Activated CD4-positive, alpha-beta T cell treated with anti-CD3 and anti-CD28 coated beads for 36 hours (primary cell): ENCODE results near the gene PRPS1. TPM values are rescaled to one million over a fixed set of nuclear protein-coding genes. Genes with fewer than 3 reads are reported as not detected.
"Not testable (repeated sequence)": the region's sequence is repeated elsewhere in the genome, so short reads cannot be mapped to it uniquely, and the experiment has no call there.

Experiments
- ATAC-seq: fragments of 200-7000 bp; cut with Tn5 transposase; one replicate; pipeline ENCODE4 v1.10.0; 2021; ENCODE audit warnings: mild to moderate bottlenecking, moderate library complexity
- CTCF ChIA-PET: fragments of 350-600 bp; sonication (Branson Sonifier 250); formaldehyde crosslinking; loops from one replicate; lab custom pipeline; 2021; ENCODE audit warnings: antibody characterized with exemption; lab: Charles Lee
- POLR2A ChIA-PET: fragments of 350-600 bp; sonication (Branson Sonifier 250); formaldehyde crosslinking; loops from one replicate; lab custom pipeline; 2021; ENCODE audit warnings: antibody characterized with exemption, inconsistent platforms; lab: Charles Lee
- DNase-seq: peaks from one replicate; pipeline ENCODE4 v3.0.0-alpha.2; 2020
- H3K27ac Mint-ChIP-seq: one replicate; pipeline ENCODE4 v1.8.0; 2021; ENCODE audit warnings: mixed read lengths
- H3K27me3 Mint-ChIP-seq: one replicate; pipeline ENCODE4 v1.8.0; 2021; ENCODE audit warnings: mixed read lengths
- H3K36me3 Mint-ChIP-seq: one replicate; pipeline ENCODE4 v1.8.0; 2021; ENCODE audit warnings: low read depth, mixed read lengths
- H3K4me1 Mint-ChIP-seq: one replicate; pipeline ENCODE4 v1.8.0; 2021; ENCODE audit warnings: mixed read lengths
- H3K4me3 Mint-ChIP-seq: one replicate; pipeline ENCODE4 v1.8.0; 2021; ENCODE audit warnings: mild to moderate bottlenecking, moderate library complexity, mixed read lengths
- H3K9me3 Mint-ChIP-seq: one replicate; pipeline ENCODE4 v1.8.0; 2021; ENCODE audit warnings: low read depth, mixed read lengths
- intact Hi-C, 2 experiments: fragments of 100-400 bp; cut with DNase I in 1 of 2; cut with micrococcal nuclease in 1 of 2; formaldehyde crosslinking; loops; one replicate each; pipeline versions ENCODE4 v1.14.2 to v1.15.1; 2022 to 2024; cut with DNase I, micrococcal nuclease
- total RNA-seq, 2 experiments: library from RNA; stranded (reverse); gene quantifications; one replicate each; pipeline ENCODE4 v1.2.3, GENCODE V29; 2021

The PRPS1 gene
- total RNA-seq, 2 experiments from 2014 or later: 112 to 141 TPM

- no peaks in the 10 kb centered on the region for H3K9me3 Mint-ChIP-seq
- H3K27ac Mint-ChIP-seq: no peak overlapping the region
- ChIA-PET POLR2A (no interaction called here), CTCF (interaction anchor here (0.7 to 13.4 kb wide), 15 partner anchors 9 to 411 kb away, joined by 3 to 149 read pairs (median 5); partner anchors contain the start of genes NCBP2L and TSC22D3)
- no peaks in the 10 kb centered on the region for H3K36me3 Mint-ChIP-seq
- intact Hi-C loops: loop anchor here (1.0 to 5.0 kb wide), 6 partner anchors 59 to 413 kb away; partner anchors contain the start of gene NCBP2L (in 2 of the 2)
- DNase-seq (peak; percentile 20), ATAC-seq (peak; percentile 37)
- H3K4me3 Mint-ChIP-seq: no peak overlapping the region
- H3K27me3 Mint-ChIP-seq: no peaks in the 10 kb centered on the region
- peaks cover 8% of the 10 kb centered on the region for H3K4me1 Mint-ChIP-seq
These were observed 31.5 kb downstream of the PRPS1 start for GRCh38 chrX:107659768-107660167.

- DNase-seq: no peak
- Mint-ChIP-seq H3K27ac (no peak overlapping the region), H3K9me3 (no peaks in the 10 kb centered on the region), H3K4me1 (peaks cover 2% of the 10 kb centered on the region), H3K27me3 (no peaks in the 10 kb centered on the region), H3K36me3 (peaks cover under 1% of the 10 kb centered on the region), H3K4me3 (no peak overlapping the region)
- ATAC-seq: no peak
- POLR2A ChIA-PET: no interaction called here
- CTCF ChIA-PET: interaction anchor here (0.5 to 13.4 kb wide), 6 partner anchors 10 to 760 kb away, joined by 3 to 149 read pairs (median 5); partner anchors contain the start of genes NCBP2L, PRPS1 and TSC22D3
- intact Hi-C loops: no loop called here
These were observed 33.8 kb downstream of the PRPS1 start for GRCh38 chrX:107662145-107662544.

GRCh38 chrX:107662824-107663223, 34.5 kb downstream of the PRPS1 start:
- H3K4me3 Mint-ChIP-seq: no peak overlapping the region

GRCh38 chrX:107666931-107667330, 38.6 kb downstream of the PRPS1 start:
- Mint-ChIP-seq H3K27me3 (no peaks in the 10 kb centered on the region), H3K9me3 (no peaks in the 10 kb centered on the region), H3K27ac (no peak overlapping the region), H3K36me3 (peaks cover 1% of the 10 kb centered on the region), H3K4me1 (peaks cover 12% of the 10 kb centered on the region), H3K4me3 (no peak overlapping the region)
- DNase-seq (no peak), ATAC-seq (no peak)
- intact Hi-C loops: no loop called here
- CTCF ChIA-PET: interaction anchor here (0.7 kb wide), 1 partner anchor 355 kb away, joined by 3 read pairs; no protein-coding TSS in a partner anchor
- POLR2A ChIA-PET: interaction anchor here (0.6 kb wide), 1 partner anchor 41 kb away, joined by 7 read pairs; no protein-coding TSS in a partner anchor

More at GRCh38 chrX:107662824-107663223, 34.5 kb downstream of the PRPS1 start:
- no peak for DNase-seq
- POLR2A ChIA-PET: no interaction called here
- no peaks in the 10 kb centered on the region for H3K27me3 Mint-ChIP-seq
- intact Hi-C loops: no loop called here
- no peaks in the 10 kb centered on the region for H3K9me3 Mint-ChIP-seq
- CTCF ChIA-PET: interaction anchor here (0.5 to 13.4 kb wide), 5 partner anchors 10 to 761 kb away, joined by 3 to 149 read pairs (median 4); partner anchors contain the start of genes NCBP2L and TSC22D3
- H3K36me3 Mint-ChIP-seq: peaks cover 1% of the 10 kb centered on the region
- H3K4me1 Mint-ChIP-seq: peaks cover 7% of the 10 kb centered on the region
- no peak for ATAC-seq
- no peak overlapping the region for H3K27ac Mint-ChIP-seq

GRCh38 chrX:107667426-107667825, 39.1 kb downstream of the PRPS1 start:
- H3K36me3 Mint-ChIP-seq: peaks cover 1% of the 10 kb centered on the region
- no peaks in the 10 kb centered on the region for H3K27me3 Mint-ChIP-seq
- CTCF ChIA-PET: no interaction called here
- no peak overlapping the region for H3K4me3 Mint-ChIP-seq
- H3K4me1 Mint-ChIP-seq: peaks cover 12% of the 10 kb centered on the region
- ATAC-seq (no peak), DNase-seq (no peak)
- H3K9me3 Mint-ChIP-seq: no peaks in the 10 kb centered on the region
- H3K27ac Mint-ChIP-seq: peak overlapping the region; percentile 21
- intact Hi-C loops: no loop called here
- POLR2A ChIA-PET: no interaction called here

GRCh38 chrX:107668710-107669109, 40.4 kb downstream of the PRPS1 start:
- not testable (repeated sequence) for DNase-seq
- POLR2A ChIA-PET: interaction anchor here (0.6 to 0.7 kb wide), 2 partner anchors 9 to 84 kb away, joined by 3 to 4 read pairs; no protein-coding TSS in a partner anchor
- CTCF ChIA-PET: interaction anchor here (0.6 to 1.6 kb wide), 5 partner anchors 9 to 78 kb away, joined by 3 to 6 read pairs (median 4); no protein-coding TSS in a partner anchor

GRCh38 chrX:107669261-107669660, 41.0 kb downstream of the PRPS1 start:
- ChIA-PET CTCF (interaction anchor here (1.1 to 1.6 kb wide), 3 partner anchors 11 to 47 kb away, joined by 3 to 6 read pairs (median 4); no protein-coding TSS in a partner anchor), POLR2A (interaction anchor here (0.6 kb wide), 1 partner anchor 84 kb away, joined by 4 read pairs; no protein-coding TSS in a partner anchor)
- ATAC-seq (no peak), DNase-seq (no peak)
- Mint-ChIP-seq H3K4me3 (no peak overlapping the region), H3K9me3 (no peaks in the 10 kb centered on the region), H3K27me3 (no peaks in the 10 kb centered on the region), H3K36me3 (peaks cover 1% of the 10 kb centered on the region), H3K4me1 (peaks cover 24% of the 10 kb centered on the region), H3K27ac (no peak overlapping the region)
- intact Hi-C loops: no loop called here

More at GRCh38 chrX:107668710-107669109, 40.4 kb downstream of the PRPS1 start:
- H3K36me3 Mint-ChIP-seq, ATAC-seq, intact Hi-C loops, H3K9me3 Mint-ChIP-seq, H3K27me3 Mint-ChIP-seq, H3K4me3 Mint-ChIP-seq, H3K27ac Mint-ChIP-seq: not testable (repeated sequence)
- H3K4me1 Mint-ChIP-seq: peaks cover 22% of the 10 kb centered on the region

GRCh38 chrX:107669885-107670628, 41.7 kb downstream of the PRPS1 start:
- ChIA-PET POLR2A (no interaction called here), CTCF (interaction anchor here (1.3 to 1.7 kb wide), 4 partner anchors 11 to 47 kb away, joined by 3 to 7 read pairs (median 4); no protein-coding TSS in a partner anchor)
- Mint-ChIP-seq H3K4me3 (no peak overlapping the region), H3K27ac (no peak overlapping the region), H3K27me3 (no peaks in the 10 kb centered on the region), H3K4me1 (peaks cover 32% of the 10 kb centered on the region), H3K36me3 (peaks cover 3% of the 10 kb centered on the region), H3K9me3 (no peaks in the 10 kb centered on the region)
- no peak for ATAC-seq
- intact Hi-C loops: no loop called here
- no peak for DNase-seq

GRCh38 chrX:107671256-107671655, 42.9 kb downstream of the PRPS1 start:
- ATAC-seq, H3K36me3 Mint-ChIP-seq, H3K9me3 Mint-ChIP-seq, H3K27me3 Mint-ChIP-seq, POLR2A ChIA-PET, intact Hi-C loops, H3K4me3 Mint-ChIP-seq, DNase-seq, H3K27ac Mint-ChIP-seq: not testable (repeated sequence)
- CTCF ChIA-PET: interaction anchor here (1.1 to 1.7 kb wide), 3 partner anchors 12 to 106 kb away, joined by 4 to 7 read pairs (median 4); partner anchors contain the start of gene NCBP2L
- H3K4me1 Mint-ChIP-seq: peaks cover 42% of the 10 kb centered on the region

GRCh38 chrX:107672955-107673378, 44.7 kb downstream of the PRPS1 start:
- H3K4me3 Mint-ChIP-seq: peak overlapping the region; percentile 53
- no peaks in the 10 kb centered on the region for H3K27me3 Mint-ChIP-seq
- ChIA-PET CTCF (interaction anchor here (0.6 to 7.9 kb wide), 21 partner anchors 10 to 691 kb away, joined by 3 to 191 read pairs (median 4); partner anchors contain the start of genes NCBP2L, PRPS1 and TSC22D3), POLR2A (interaction anchor here (0.6 to 7.7 kb wide), 5 partner anchors 41 to 674 kb away, joined by 3 to 144 read pairs (median 3); partner anchors contain the start of genes NCBP2L, PRPS1 and TSC22D3)
- intact Hi-C loops: loop anchor here (1.0 kb wide), 7 partner anchors 44 to 221 kb away; partner anchors contain the start of genes NCBP2L (in 1 of the 2) and PRPS1 (in 1 of the 2)
- ATAC-seq (peak; percentile 52), DNase-seq (peak; percentile 87)
- H3K9me3 Mint-ChIP-seq: no peaks in the 10 kb centered on the region
- H3K27ac Mint-ChIP-seq: peak overlapping the region; percentile 85
- H3K36me3 Mint-ChIP-seq: peaks cover 3% of the 10 kb centered on the region
- H3K4me1 Mint-ChIP-seq: peaks cover 43% of the 10 kb centered on the region
